Lung (tissue), 12 donors: ENCODE data around the gene NDUFB10. TPM values are rescaled to one million over a fixed set of nuclear protein-coding genes. Genes with fewer than 3 reads are reported as not detected.

Experiments used
- ATAC-seq: fragments of 200-7000 bp; cut with Tn5 transposase; one replicate; pipeline ENCODE4 v1.9.1; 2020; ENCODE audit warnings: moderate number of reproducible peaks; ENCODE audit not compliant: insufficient read depth, low FRiP score
- DNase-seq, 3 donors: peaks; one replicate each; pipeline ENCODE4 v3.0.0-alpha.2; 2013 to 2017
- H3K27ac ChIP-seq, 2 donors: one replicate each; pipeline ENCODE4 v1.5.1; 2013; ENCODE audit warnings: mild to moderate bottlenecking in 2 of 2, moderate library complexity in 2 of 2, control low read depth in 1 of 2, inconsistent platforms in 1 of 2, low read depth in 1 of 2, low read length in 1 of 2
- H3K27me3 ChIP-seq, 3 donors: one replicate each; pipeline ENCODE4 v1.5.1; 2013; ENCODE audit warnings: low read length in 2 of 3; ENCODE audit not compliant: control insufficient read depth in 3 of 3, insufficient read depth in 3 of 3
- H3K36me3 ChIP-seq, 4 donors: one replicate each; pipeline ENCODE4 v1.5.1; 2013; ENCODE audit warnings: low read length in 4 of 4, mild to moderate bottlenecking in 1 of 4, moderate library complexity in 1 of 4; ENCODE audit not compliant: control insufficient read depth in 4 of 4, insufficient read depth in 4 of 4
- H3K4me1 ChIP-seq, 5 donors: one replicate each; pipeline ENCODE4 v1.5.1; 2013; ENCODE audit warnings: low read length in 5 of 5, mild to moderate bottlenecking in 2 of 5, moderate library complexity in 1 of 5; ENCODE audit not compliant: control insufficient read depth in 5 of 5, insufficient read depth in 5 of 5
- H3K4me3 ChIP-seq: one replicate; pipeline ENCODE4 v1.5.1; 2013; ENCODE audit warnings: mild to moderate bottlenecking, control low read depth, moderate library complexity
- H3K9ac ChIP-seq, 2 donors: one replicate each; pipeline ENCODE4 v1.5.1; 2013; ENCODE audit warnings: low read length in 2 of 2, control low read depth in 1 of 2; ENCODE audit not compliant: insufficient read depth in 1 of 2
- H3K9me3 ChIP-seq, 4 donors: one replicate each; pipeline ENCODE4 v1.5.1; 2013; ENCODE audit warnings: low read length in 3 of 4, mild to moderate bottlenecking in 1 of 4, moderate library complexity in 1 of 4; ENCODE audit not compliant: control insufficient read depth in 4 of 4, insufficient read depth in 3 of 4
- CTCF ChIP-seq: IDR thresholded peaks from 2 replicates; pipeline ENCODE4 v1.5.1; 2012; ENCODE audit warnings: mild to moderate bottlenecking; ENCODE audit errors: control extremely low read depth, extremely low read depth
- WGBS, 2 donors: extraction: QIAGEN DNeasy Blood & Tissue Kit; methylation state at CpG; one replicate each; pipeline ENCODE4 v1.1.7; 2013; 5-methylcytosine and 5-hydroxymethylcytosine counted together
- polyA plus RNA-seq, 2 donors: library from polyadenylated mRNA; stranded (reverse); fragments of 200-250 nt; gene quantifications; one replicate each; pipeline ENCODE4 v1.2.1, GENCODE V29; 2013
- total RNA-seq, 2 donors: library from RNA; depleted of rRNA in 1 of 2; stranded (reverse); fragments of >200 nt in 1 of 2; gene quantifications; one replicate each; pipeline ENCODE4 v1.2.1, GENCODE V29; 2014 to 2021
- donor health status: control.
- donor health status: control.
- donor health status: Bipolar disorder and iron deficiency.
- donor health status: healthy.
- donor health status: DM: yes; HTN: yes; CAD: no.

Gene NDUFB10
- total and polyA plus RNA-seq, 4 donors, result 107 to 187 (median 131) TPM

GRCh38 chr16:1972490-1972877, 13.1 kb downstream of the NDUFB10 start:
- H3K4me1 ChIP-seq, result peaks cover 0 to 11% (median 7%) of the 10 kb centered on the region in 5 donors
- H3K9ac ChIP-seq, result peak overlapping the region; percentile 23 to 63
- TF ChIP-seq CTCF, result no peak
- ATAC-seq (no peak), DNase-seq (no peak)
- WGBS, 2 donors, result 3 to 5% methylated on average over 20 to 22 of the region's 22 CpGs
- no peak overlapping the region for H3K27ac ChIP-seq
- peaks cover 0 to 35% (median 15%) of the 10 kb centered on the region in 4 donors for H3K36me3 ChIP-seq
- peak overlapping the region; percentile 97 for H3K4me3 ChIP-seq
- no peaks in the 10 kb centered on the region for H3K27me3 ChIP-seq
- peaks cover 0 to 14% (median 0%) of the 10 kb centered on the region in 4 donors for H3K9me3 ChIP-seq

- DNase-seq (no peak), ATAC-seq (no peak)
- peaks cover 0 to 5% (median 0%) of the 10 kb centered on the region in 3 donors for H3K27me3 ChIP-seq
- WGBS, 2 donors, result 91 to 96% methylated on average over 15 to 16 of the region's 16 CpGs
- H3K9ac ChIP-seq, result no peak overlapping the region
- no peak overlapping the region for H3K4me3 ChIP-seq
- H3K36me3 ChIP-seq, result peaks cover 0 to 46% (median 20%) of the 10 kb centered on the region in 4 donors
- no peak for TF ChIP-seq CTCF
- H3K9me3 ChIP-seq, result peaks cover 0 to 23% (median 0%) of the 10 kb centered on the region in 4 donors
- H3K4me1 ChIP-seq, result peaks cover 0 to 11% (median 7%) of the 10 kb centered on the region in 5 donors
- no peak overlapping the region for H3K27ac ChIP-seq
These were observed 14.3 kb downstream of the NDUFB10 start for GRCh38 chr16:1973461-1974156.

- no peak for ATAC-seq
- Histone ChIP-seq H3K4me3 (no peak overlapping the region), H3K9me3 (peaks cover 0 to 24% (median 0%) of the 10 kb centered on the region in 4 donors), H3K9ac (no peak overlapping the region), H3K27me3 (peaks cover 0 to 10% (median 0%) of the 10 kb centered on the region in 3 donors), H3K4me1 (peaks cover 0 to 11% (median 7%) of the 10 kb centered on the region in 5 donors), H3K36me3 (peaks cover 0 to 47% (median 20%) of the 10 kb centered on the region in 4 donors), H3K27ac (no peak overlapping the region)
- TF ChIP-seq CTCF, result no peak
- WGBS, 2 donors, result 94 to 97% methylated on average over 41 to 42 of the region's 42 CpGs
- DNase-seq, result no peak
These were observed 15.1 kb downstream of the NDUFB10 start for GRCh38 chr16:1974157-1975070.
